ENCODE measurements around the gene ABCC2.

The ABCC2 gene

DNA sequence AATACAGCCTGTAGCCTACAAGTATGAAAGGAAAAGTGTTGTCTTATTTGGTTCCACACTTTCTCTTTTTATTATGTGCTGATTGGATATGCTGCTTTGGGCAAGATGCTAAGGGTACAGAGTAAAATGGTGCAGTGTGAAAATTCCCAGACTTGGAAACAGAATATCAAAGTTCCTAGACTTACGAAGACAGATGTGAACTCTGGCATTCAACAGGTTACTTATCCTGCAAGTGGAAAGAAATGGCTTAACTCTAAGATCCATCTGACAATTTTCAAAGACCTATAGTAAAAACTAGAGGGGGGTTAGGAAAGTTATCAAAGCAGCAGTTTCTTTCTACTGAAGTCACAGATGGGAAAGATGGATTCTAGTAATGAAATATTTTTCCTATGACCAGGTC, 26.3 kb upstream of the ABCC2 start:
- no peak for DNase-seq
- Mint-ChIP-seq H3K36me3 (ENCODE audit: low read depth) (peaks cover 81% of the 10 kb centered on the region), H3K27ac (no peak overlapping the region), H3K4me3 (no peak overlapping the region), H3K4me1 (no peaks in the 10 kb centered on the region), H3K27me3 (ENCODE audit: low read depth, poor library complexity) (no peaks in the 10 kb centered on the region), H3K9me3 (no peaks in the 10 kb centered on the region)
- TF ChIP-seq, protein P1, sequence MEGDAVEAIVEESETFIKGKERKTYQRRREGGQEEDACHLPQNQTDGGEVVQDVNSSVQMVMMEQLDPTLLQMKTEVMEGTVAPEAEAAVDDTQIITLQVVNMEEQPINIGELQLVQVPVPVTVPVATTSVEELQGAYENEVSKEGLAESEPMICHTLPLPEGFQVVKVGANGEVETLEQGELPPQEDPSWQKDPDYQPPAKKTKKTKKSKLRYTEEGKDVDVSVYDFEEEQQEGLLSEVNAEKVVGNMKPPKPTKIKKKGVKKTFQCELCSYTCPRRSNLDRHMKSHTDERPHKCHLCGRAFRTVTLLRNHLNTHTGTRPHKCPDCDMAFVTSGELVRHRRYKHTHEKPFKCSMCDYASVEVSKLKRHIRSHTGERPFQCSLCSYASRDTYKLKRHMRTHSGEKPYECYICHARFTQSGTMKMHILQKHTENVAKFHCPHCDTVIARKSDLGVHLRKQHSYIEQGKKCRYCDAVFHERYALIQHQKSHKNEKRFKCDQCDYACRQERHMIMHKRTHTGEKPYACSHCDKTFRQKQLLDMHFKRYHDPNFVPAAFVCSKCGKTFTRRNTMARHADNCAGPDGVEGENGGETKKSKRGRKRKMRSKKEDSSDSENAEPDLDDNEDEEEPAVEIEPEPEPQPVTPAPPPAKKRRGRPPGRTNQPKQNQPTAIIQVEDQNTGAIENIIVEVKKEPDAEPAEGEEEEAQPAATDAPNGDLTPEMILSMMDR (IDR thresholded peaks at IDR 0.05): no peak

DNA sequence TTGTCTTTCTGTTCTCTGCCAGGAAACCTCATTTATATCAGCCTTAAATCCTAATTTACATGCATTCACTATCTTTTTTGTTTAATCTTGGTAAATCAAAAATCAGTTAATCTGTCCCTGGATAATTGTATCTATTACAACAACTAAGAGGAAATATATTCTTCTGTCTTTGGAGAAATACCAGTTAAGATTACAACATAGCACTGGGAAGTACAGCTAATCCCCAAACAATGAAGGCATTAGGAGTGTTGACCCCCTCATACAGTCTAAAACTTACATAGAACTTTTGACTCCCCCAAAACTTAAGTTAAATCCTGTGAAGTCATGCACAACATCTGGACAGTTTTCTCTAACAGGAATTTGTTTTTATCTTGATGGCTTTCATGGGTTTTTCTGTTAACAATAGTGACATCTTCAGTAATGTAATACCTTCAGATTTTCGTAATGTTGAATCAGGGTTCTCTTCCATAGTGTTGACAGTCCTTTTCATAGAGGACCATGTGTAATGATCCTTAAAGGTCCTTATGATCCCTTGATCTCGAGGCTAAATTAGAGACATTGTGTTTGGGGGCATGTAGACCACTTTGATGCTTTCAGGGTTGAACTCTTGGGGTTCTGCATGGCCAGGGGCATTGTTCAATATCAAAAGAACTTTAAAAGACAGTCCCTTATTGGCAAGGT, 24.1 kb upstream of the ABCC2 start:
- no peaks in the 10 kb centered on the region for H3K27me3 Mint-ChIP-seq (ENCODE audit: low read depth, poor library complexity)
- peaks cover 86% of the 10 kb centered on the region for H3K36me3 Mint-ChIP-seq (ENCODE audit: low read depth)
- DNase-seq: no peak
- peaks cover 10% of the 10 kb centered on the region for H3K9me3 Mint-ChIP-seq
- TF ChIP-seq, protein P1 (IDR thresholded peaks at IDR 0.05): no peak
- no peaks in the 10 kb centered on the region for H3K4me1 Mint-ChIP-seq
- H3K4me3 Mint-ChIP-seq: no peak overlapping the region
- no peak overlapping the region for H3K27ac Mint-ChIP-seq

DNA sequence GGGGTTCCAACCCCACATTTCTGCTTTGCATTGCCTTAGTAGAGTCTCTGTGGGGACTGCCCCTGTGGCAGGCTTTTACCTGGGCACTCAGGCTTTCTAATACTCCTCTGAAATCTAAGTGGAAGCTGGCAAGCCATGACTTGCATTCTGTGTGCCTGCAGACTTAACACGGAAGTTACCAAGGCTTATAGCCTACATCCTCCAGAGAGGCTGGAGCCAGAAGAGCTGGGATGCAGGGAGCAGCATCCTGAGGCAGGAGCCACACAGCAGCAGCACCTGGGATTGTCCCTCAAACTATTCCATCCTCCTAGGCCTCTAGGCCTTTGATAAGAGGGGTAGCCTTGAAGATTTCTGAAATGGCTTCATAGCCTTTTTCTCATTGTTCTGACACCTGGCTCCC, 22.1 kb upstream of the ABCC2 start:
- DNase-seq: no peak
- no peak overlapping the region for H3K4me3 Mint-ChIP-seq
- peaks cover 84% of the 10 kb centered on the region for H3K36me3 Mint-ChIP-seq (ENCODE audit: low read depth)
- TF ChIP-seq, protein P1 (IDR thresholded peaks at IDR 0.05): no peak
- H3K4me1 Mint-ChIP-seq: no peaks in the 10 kb centered on the region
- peak overlapping the region; percentile 41 for H3K27ac Mint-ChIP-seq
- peaks cover 12% of the 10 kb centered on the region for H3K9me3 Mint-ChIP-seq
- H3K27me3 Mint-ChIP-seq (ENCODE audit: low read depth, poor library complexity): no peaks in the 10 kb centered on the region

DNA sequence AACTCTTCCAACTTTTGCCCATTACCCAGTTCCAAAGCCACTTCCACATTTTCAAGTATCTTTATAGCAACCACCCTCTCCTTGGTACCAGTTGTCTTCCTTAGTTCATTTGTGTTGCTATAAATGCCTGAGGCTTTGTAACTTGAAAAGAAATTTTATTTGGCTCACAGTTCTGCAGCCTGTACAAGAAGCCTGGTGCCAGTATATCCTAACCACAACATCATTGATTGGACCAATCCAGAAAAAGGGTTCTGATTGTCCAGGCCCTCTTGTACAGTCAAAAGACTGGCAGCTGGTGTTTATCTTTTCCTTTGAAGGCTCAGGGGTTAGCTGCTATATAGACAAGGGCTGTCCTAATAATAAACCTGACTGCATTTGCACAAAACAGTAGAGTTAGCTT, 21.1 kb upstream of the ABCC2 start:
- H3K36me3 Mint-ChIP-seq (ENCODE audit: low read depth): peaks cover 74% of the 10 kb centered on the region
- no peak overlapping the region for H3K27ac Mint-ChIP-seq
- H3K4me1 Mint-ChIP-seq: no peaks in the 10 kb centered on the region
- no peak overlapping the region for H3K4me3 Mint-ChIP-seq
- TF ChIP-seq, protein P1 (IDR thresholded peaks at IDR 0.05): no peak
- no peak for DNase-seq
- no peaks in the 10 kb centered on the region for H3K27me3 Mint-ChIP-seq (ENCODE audit: low read depth, poor library complexity)
- H3K9me3 Mint-ChIP-seq: peaks cover 12% of the 10 kb centered on the region

DNA sequence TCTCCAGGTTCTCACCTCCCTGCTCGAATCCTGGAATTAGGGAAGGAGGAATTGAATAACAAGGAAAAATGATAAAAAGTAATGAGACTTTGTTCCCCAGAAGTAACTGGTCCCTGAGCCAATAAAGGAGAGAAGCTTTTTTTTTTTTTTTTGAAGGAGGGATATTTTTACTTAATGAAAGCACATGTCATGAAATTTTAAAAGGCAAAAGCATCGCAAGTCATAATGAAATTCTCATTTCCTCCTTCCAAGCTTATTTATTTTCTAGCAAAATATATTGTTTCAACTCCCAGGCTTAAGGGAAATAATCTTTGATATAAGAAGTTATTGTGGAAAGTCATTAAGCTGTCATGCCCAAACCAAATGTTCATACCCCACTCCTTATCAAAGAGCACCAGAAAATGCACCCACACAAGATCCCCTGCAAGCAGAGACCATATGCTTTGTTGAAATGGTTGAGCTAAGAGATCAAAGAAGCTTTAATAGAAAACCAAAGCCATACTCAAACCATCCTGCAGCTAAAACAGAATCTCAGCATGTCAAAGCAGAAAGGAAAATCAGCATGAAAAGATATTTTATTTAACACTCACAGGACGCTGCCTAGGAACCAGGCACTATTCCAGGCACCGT, 16.7 kb upstream of the ABCC2 start:
- H3K27ac Mint-ChIP-seq: no peak overlapping the region
- H3K9me3 Mint-ChIP-seq: peaks cover 12% of the 10 kb centered on the region

More for the DNA sequence above, 16.7 kb upstream of the ABCC2 start:
- peaks cover 33% of the 10 kb centered on the region for H3K36me3 Mint-ChIP-seq (ENCODE audit: low read depth)
- TF ChIP-seq, protein P1 (IDR thresholded peaks at IDR 0.05): no peak
- H3K27me3 Mint-ChIP-seq (ENCODE audit: low read depth, poor library complexity): no peaks in the 10 kb centered on the region
- no peaks in the 10 kb centered on the region for H3K4me1 Mint-ChIP-seq
- DNase-seq: no peak
- H3K4me3 Mint-ChIP-seq: no peak overlapping the region

Measured in nephron progenitor cell (in vitro differentiated cells).